Measurements from ENCODE around the gene VPS8. TPM values are rescaled to one million over a fixed set of nuclear protein-coding genes. Genes with fewer than 3 reads are reported as not detected.
"Not testable (repeated sequence)": the region's sequence is repeated elsewhere in the genome, so short reads cannot be mapped to it uniquely, and the experiment has no call there.

Gene VPS8
- total and polyA plus RNA-seq, 11 donors, result 15.7 to 122 (median 74.3) TPM

GRCh38 chr3:184985586-184985985 is 173.6 kb downstream of the VPS8 start:
- H3K27me3 ChIP-seq, result no peaks in the 10 kb centered on the region
- no peak for DNase-seq
- ATAC-seq, result no peak
- H3K27ac ChIP-seq, result no peak overlapping the region
- intact Hi-C loops (cut with DNase I), result no loop called here
- H3K4me3 ChIP-seq, result no peak overlapping the region
- TF ChIP-seq, protein P1, sequence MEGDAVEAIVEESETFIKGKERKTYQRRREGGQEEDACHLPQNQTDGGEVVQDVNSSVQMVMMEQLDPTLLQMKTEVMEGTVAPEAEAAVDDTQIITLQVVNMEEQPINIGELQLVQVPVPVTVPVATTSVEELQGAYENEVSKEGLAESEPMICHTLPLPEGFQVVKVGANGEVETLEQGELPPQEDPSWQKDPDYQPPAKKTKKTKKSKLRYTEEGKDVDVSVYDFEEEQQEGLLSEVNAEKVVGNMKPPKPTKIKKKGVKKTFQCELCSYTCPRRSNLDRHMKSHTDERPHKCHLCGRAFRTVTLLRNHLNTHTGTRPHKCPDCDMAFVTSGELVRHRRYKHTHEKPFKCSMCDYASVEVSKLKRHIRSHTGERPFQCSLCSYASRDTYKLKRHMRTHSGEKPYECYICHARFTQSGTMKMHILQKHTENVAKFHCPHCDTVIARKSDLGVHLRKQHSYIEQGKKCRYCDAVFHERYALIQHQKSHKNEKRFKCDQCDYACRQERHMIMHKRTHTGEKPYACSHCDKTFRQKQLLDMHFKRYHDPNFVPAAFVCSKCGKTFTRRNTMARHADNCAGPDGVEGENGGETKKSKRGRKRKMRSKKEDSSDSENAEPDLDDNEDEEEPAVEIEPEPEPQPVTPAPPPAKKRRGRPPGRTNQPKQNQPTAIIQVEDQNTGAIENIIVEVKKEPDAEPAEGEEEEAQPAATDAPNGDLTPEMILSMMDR (IDR thresholded peaks at IDR 0.05), result no peak
- no peak for TF ChIP-seq POLR2A (IDR thresholded peaks at IDR 0.05)
- WGBS, 4 donors, result 89 to 95% (median 93%) methylated on average over 5 of the region's 5 CpGs
- H3K4me1 ChIP-seq, result peaks cover 0 to 8% (median 0%) of the 10 kb centered on the region in 12 donors
- peaks cover 0 to 51% (median 28%) of the 10 kb centered on the region in 9 donors for H3K36me3 ChIP-seq
- H3K9me3 ChIP-seq, result no peaks in the 10 kb centered on the region

GRCh38 chr3:184986366-184986889 is 174.5 kb downstream of the VPS8 start:
- Histone ChIP-seq H3K4me1 (peaks cover 0 to 8% (median 0%) of the 10 kb centered on the region in 12 donors), H3K4me3 (no peak overlapping the region), H3K36me3 (peaks cover 0 to 51% (median 28%) of the 10 kb centered on the region in 9 donors), H3K27me3 (no peaks in the 10 kb centered on the region), H3K27ac (no peak overlapping the region), H3K9me3 (no peaks in the 10 kb centered on the region)
- no peak for TF ChIP-seq POLR2A (IDR thresholded peaks at IDR 0.05)
- TF ChIP-seq, protein P1 (IDR thresholded peaks at IDR 0.05), result no peak
- intact Hi-C loops (cut with DNase I), result no loop called here
- no peak for DNase-seq
- ATAC-seq, result peak in 1 of 4 donors; percentile 20
- 88 to 95% (median 92%) methylated on average over 3 of the region's 3 CpGs for WGBS, 4 donors

DNA sequence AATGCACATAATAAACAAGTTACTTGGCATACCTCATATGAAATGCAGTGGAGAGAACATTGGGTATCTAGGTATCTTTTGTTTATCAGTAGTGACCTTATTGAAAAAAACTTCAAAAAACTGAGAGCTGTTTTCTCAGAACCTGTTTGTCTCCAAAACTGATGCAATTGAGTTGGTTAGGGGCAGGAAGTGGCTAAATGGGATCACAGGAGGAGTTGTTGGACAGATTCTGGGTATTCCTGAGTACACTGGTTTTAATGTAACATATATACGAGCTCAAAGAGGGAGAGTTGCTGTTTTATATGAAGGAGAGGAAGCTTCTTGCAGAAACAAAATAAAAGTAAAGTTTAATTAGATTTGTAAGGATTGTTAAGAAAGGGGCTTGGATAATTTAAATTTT is 181.4 kb downstream of the VPS8 start:
- Histone ChIP-seq H3K36me3 (peaks cover 0 to 56% (median 48%) of the 10 kb centered on the region in 9 donors), H3K4me3 (no peak overlapping the region), H3K27ac (no peak overlapping the region), H3K9me3 (no peaks in the 10 kb centered on the region), H3K4me1 (no peaks in the 10 kb centered on the region), H3K27me3 (no peaks in the 10 kb centered on the region)
- WGBS, 4 donors, result 93 to 100% (median 97%) methylated on average over 1 of the region's 1 CpG
- intact Hi-C loops (cut with DNase I), result no loop called here
- no peak for DNase-seq
- TF ChIP-seq, protein P1 (IDR thresholded peaks at IDR 0.05), result no peak
- no peak for TF ChIP-seq POLR2A (IDR thresholded peaks at IDR 0.05)
- no peak for ATAC-seq

GRCh38 chr3:185003876-185004275 is 191.9 kb downstream of the VPS8 start:
- H3K27me3 ChIP-seq; H3K9me3 ChIP-seq; DNase-seq; intact Hi-C loops (cut with DNase I); H3K27ac ChIP-seq; H3K4me1 ChIP-seq; H3K4me3 ChIP-seq; ATAC-seq: not testable (repeated sequence)
- WGBS, 4 donors, result 92 to 97% (median 97%) methylated on average over 6 to 26 of the region's 28 CpGs
- H3K36me3 ChIP-seq, result peaks cover 2 to 63% (median 37%) of the 10 kb centered on the region in 9 donors

DNA sequence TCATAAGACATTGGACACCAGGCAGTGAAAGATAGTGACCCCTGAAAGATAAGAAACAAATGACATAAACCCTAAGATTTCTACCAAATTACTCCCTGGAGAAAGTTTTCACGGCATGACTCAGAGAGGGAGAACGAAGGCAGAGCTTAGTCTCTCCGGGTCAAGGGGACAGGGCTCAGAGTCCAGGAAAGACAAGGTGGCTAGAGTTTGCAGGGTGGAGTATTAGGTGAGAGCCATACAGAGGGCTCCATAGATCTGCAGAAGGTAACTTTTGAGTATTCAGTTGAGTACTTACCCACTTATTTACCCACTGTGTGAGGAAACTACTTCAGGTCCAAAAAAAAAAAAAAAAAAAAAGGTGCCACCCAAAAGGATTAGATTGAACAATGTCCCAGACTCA is 197.7 kb downstream of the VPS8 start:
- 84 to 91% (median 89%) methylated on average over 3 of the region's 3 CpGs for WGBS, 4 donors
- Histone ChIP-seq H3K36me3 (peaks cover 0 to 26% (median 5%) of the 10 kb centered on the region in 9 donors), H3K9me3 (peaks cover 0 to 29% (median 14%) of the 10 kb centered on the region in 12 donors), H3K27me3 (no peaks in the 10 kb centered on the region), H3K4me3 (no peak overlapping the region), H3K4me1 (no peaks in the 10 kb centered on the region), H3K27ac (no peak overlapping the region)
- DNase-seq (no peak), ATAC-seq (no peak)
- TF ChIP-seq, protein P1 (IDR thresholded peaks at IDR 0.05), result no peak
- TF ChIP-seq POLR2A (IDR thresholded peaks at IDR 0.05), result no peak
- intact Hi-C loops (cut with DNase I), result no loop called here

GRCh38 chr3:185017584-185017983 is 205.6 kb downstream of the VPS8 start:
- H3K9me3 ChIP-seq; intact Hi-C loops (cut with DNase I); H3K27me3 ChIP-seq; H3K4me1 ChIP-seq; ATAC-seq: not testable (repeated sequence)
- Histone ChIP-seq H3K36me3 (peaks cover 0 to 14% (median 0%) of the 10 kb centered on the region in 9 donors), H3K4me3 (peak overlapping the region in 9 of 12 donors; percentile 4 to 41 (median 26)), H3K27ac (peak overlapping the region in 8 of 12 donors; percentile 1 to 51 (median 40))
- DNase-seq, result peak in 3 of 5 donors; percentile 26 to 44 (median 28)
- WGBS, 4 donors, result 37 to 49% (median 40%) methylated on average over 12 of the region's 12 CpGs

GRCh38 chr3:185017996-185018395 is 206.0 kb downstream of the VPS8 start:
- H3K27me3 ChIP-seq; H3K4me1 ChIP-seq; DNase-seq; intact Hi-C loops (cut with DNase I); H3K9me3 ChIP-seq; ATAC-seq: not testable (repeated sequence)
- H3K27ac ChIP-seq, result peak overlapping the region in 8 of 12 donors; percentile 1 to 51 (median 40)
- peak overlapping the region in 9 of 12 donors; percentile 4 to 41 (median 26) for H3K4me3 ChIP-seq
- 41 to 61% (median 49%) methylated on average over 6 of the region's 6 CpGs for WGBS, 4 donors
- peaks cover 0 to 11% (median 0%) of the 10 kb centered on the region in 9 donors for H3K36me3 ChIP-seq

All from heart left ventricle (tissue), 16 donors.